ENCODE results near the gene SCGB1A1.
A peak's percentile ranks its signal among the peaks of the same experiment; 100 is the strongest.
"Not testable (repeated sequence)": the region's sequence is repeated elsewhere in the genome, so short reads cannot be mapped to it uniquely, and the experiment has no call there.

SCGB1A1 gene

GRCh38 chr11:62418733-62419132 lies at the start of gene SCGB1A1:
TSS of gene SCGB1A1 (plus strand) at chr11:62419033. CDS start at chr11:62419096, 63 bp downstream.
- DNase-seq (ENCODE audit: low read depth in 2 of 2): no peak

GRCh38 chr11:62370743-62371440 lies 47.9 kb upstream of the SCGB1A1 start:
- peak in 1 of 2 donors; percentile 21 for DNase-seq (ENCODE audit: low read depth in 2 of 2)

GRCh38 chr11:62372871-62373270 lies 46.0 kb upstream of the SCGB1A1 start:
- DNase-seq (ENCODE audit: low read depth in 2 of 2): no peak

- no peak for DNase-seq (ENCODE audit: low read depth in 2 of 2)
These were observed 45.2 kb upstream of the SCGB1A1 start for GRCh38 chr11:62373464-62374119.

DNA sequence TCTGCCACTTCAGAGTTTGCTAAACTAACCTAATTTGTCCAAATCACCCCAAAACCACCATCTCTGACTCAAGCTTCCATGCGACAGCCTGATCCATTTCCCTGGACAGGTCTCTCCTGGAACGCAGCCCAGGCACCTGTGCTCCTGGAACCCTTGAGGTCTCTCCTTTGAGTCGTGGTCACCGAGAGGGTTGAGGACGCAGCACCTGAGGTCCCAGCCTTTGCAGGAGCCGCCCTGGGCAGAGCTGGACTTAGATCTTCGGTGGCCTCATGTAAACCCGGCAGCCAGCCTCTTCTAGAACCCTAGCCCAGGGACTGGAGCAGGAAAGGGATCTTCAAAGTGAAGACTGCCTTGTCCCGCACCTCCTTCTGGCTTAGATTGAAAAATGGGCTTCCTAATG lies 44.0 kb upstream of the SCGB1A1 start:
- DNase-seq (ENCODE audit: low read depth in 2 of 2): no peak

- DNase-seq (ENCODE audit: low read depth in 2 of 2): not testable (repeated sequence)
These were observed 40.3 kb upstream of the SCGB1A1 start for GRCh38 chr11:62378459-62379063.

DNA sequence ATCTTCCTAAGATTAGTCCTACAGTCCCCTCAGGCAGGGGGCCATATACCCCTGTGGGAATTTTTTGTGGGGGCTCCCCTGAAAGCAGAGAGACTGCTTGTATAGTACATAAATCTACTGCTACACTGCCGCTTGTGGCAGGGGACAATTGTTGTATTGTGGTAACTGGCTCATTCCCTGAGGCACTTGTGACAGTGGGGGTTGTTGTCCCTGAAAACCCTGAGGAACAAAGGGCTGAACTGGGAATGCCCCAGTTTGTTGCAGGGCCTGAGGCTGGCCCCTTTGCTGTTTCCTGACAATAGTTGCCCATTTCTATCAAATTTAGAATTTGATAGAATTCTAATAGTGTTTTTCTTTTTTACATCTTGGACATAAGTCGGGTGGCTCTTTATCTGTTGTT lies 39.2 kb upstream of the SCGB1A1 start:
- DNase-seq (ENCODE audit: low read depth in 2 of 2): not testable (repeated sequence)

- DNase-seq (ENCODE audit: low read depth in 2 of 2): peak in 1 of 2 donors; percentile 13
These were observed 38.0 kb upstream of the SCGB1A1 start for GRCh38 chr11:62380821-62381245.

GRCh38 chr11:62383822-62384221 lies 35.0 kb upstream of the SCGB1A1 start:
- DNase-seq (ENCODE audit: low read depth in 2 of 2): no peak

GRCh38 chr11:62386083-62386482 lies 32.8 kb upstream of the SCGB1A1 start:
- not testable (repeated sequence) for DNase-seq (ENCODE audit: low read depth in 2 of 2)

GRCh38 chr11:62387381-62387780 lies 31.5 kb upstream of the SCGB1A1 start:
- DNase-seq (ENCODE audit: low read depth in 2 of 2): no peak

DNA sequence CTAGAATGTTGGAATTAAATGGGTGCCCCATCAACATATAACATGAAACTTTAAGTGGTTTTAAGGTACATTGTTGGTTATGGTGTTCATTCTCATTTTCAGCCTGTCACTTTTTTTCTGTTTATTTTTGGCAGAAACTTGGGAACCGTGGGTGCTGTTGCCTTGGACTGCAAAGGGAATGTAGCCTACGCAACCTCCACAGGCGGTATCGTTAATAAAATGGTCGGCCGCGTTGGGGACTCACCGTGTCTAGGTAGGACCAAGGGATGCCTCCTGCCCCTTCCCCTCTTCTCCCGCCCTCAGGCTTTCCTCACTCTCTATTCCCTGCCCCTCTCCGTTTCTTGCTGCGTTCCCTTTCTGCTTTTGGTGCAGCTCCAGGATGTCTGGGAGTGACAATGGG lies 29.8 kb upstream of the SCGB1A1 start:
- DNase-seq (ENCODE audit: low read depth in 2 of 2): no peak

DNA sequence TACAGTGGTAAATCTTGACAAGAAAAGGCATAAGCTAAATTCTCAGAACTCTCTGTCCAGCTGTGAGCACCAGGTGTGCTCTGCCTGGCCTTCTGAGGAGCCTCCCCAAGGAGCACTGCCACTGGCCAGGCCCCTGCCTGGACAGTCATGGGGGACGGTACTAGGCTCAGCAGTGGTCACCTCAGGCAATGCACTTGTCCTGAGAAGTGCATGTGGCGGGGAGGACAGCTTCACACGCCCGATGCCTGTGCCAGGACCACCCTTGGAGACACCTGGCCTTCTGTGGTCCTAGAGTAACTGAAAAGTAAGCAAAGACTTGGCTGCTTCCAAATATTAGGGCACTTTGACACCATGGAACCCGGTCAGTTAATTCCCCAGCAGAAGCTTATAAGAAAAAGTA lies 28.6 kb upstream of the SCGB1A1 start:
- no peak for DNase-seq (ENCODE audit: low read depth in 2 of 2)

GRCh38 chr11:62390722-62391121 lies 28.1 kb upstream of the SCGB1A1 start:
- DNase-seq (ENCODE audit: low read depth in 2 of 2): no peak

DNA sequence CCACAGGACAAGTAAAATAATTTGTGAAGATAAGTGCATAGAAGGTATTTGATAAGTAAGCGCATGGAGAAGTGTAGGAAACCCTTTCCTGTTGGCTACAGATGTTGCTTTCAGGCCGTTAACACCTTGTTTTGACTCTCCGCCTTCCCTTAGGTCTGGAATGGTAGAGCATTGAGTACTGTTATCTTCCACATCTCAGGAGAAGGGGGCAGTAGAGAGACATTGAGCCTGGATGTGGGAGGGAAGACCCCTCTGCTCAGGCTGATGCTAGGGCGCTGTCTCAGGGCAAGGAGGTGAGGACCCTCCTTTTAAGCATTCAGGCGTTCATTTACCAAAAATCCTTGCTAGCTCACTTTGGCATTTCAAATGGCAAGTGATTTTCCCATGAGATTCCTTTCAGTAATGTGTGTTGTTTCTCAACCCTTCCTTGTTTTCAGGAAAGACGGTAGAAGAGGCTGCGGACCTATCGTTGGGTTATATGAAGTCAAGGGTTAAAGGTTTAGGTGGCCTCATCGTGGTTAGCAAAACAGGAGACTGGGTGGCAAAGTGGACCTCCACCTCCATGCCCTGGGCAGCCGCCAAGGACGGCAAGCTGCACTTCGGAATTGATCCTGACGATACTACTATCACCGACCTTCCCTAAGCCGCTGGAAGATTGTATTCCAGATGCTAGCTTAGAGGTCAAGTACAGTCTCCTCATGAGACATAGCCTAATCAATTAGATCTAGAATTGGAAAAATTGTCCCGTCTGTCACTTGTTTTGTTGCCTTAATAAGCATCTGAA lies 27.0 kb upstream of the SCGB1A1 start:
- DNase-seq (ENCODE audit: low read depth in 2 of 2): no peak

GRCh38 chr11:62392506-62392905 lies 26.3 kb upstream of the SCGB1A1 start:
- DNase-seq (ENCODE audit: low read depth in 2 of 2): no peak

GRCh38 chr11:62393061-62393611 lies 25.7 kb upstream of the SCGB1A1 start:
- no peak for DNase-seq (ENCODE audit: low read depth in 2 of 2)

GRCh38 chr11:62393735-62394134 lies 25.1 kb upstream of the SCGB1A1 start:
- no peak for DNase-seq (ENCODE audit: low read depth in 2 of 2)

GRCh38 chr11:62394825-62395538 lies 23.9 kb upstream of the SCGB1A1 start:
- DNase-seq (ENCODE audit: low read depth in 2 of 2): peak in 1 of 2 donors; percentile 21

DNA sequence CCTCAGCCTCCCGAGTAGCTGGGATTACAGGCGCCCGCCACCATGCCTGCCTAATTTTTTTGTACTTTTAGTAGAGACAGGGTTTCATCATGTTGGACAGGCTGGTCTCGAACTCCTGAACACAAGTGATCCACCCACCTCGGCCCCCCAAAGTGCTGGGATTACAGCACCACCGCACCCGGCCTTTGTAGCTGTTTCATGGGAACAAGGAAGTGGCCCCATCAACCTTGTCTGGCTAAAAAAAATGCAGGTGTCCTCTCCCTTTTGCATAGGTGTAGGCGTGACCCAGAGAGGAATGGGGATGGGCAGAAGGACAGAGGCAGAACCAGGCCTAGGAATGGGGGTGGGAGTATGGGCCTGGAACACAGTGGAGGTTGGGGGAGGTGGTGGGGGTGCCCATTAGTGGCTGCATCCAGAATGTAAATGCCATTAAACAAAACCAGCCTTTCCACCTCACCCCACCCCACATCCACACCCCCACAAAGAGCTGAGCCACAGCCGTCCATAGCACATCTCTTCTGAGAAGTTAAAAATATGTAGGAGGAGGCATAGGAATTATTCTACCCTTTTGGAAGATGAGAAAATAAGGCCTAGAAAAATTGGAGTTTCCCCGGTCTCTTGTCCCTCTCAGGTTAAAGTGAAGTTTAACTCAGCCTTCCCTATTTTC lies 22.8 kb upstream of the SCGB1A1 start:
- no peak for DNase-seq (ENCODE audit: low read depth in 2 of 2)
